ENCODE data around the gene COMMD4. TPM values are rescaled to one million over a fixed set of nuclear protein-coding genes. Genes with fewer than 3 reads are reported as not detected.

Gene COMMD4
- total RNA-seq (2012; rRNA removed) = 91.2 and 95.5 TPM in 2 replicates
- 133 and 162 TPM in 2 replicates for polyA plus RNA-seq (2012; rRNA removed)
- 171 and 191 TPM in 2 replicates for polyA plus RNA-seq (2012; cell fraction: cytosol; rRNA removed)
- 147 and 297 TPM in 2 replicates for polyA plus RNA-seq (2012; cell fraction: nucleus; rRNA removed; ENCODE audit: low replicate concordance)
- percentile 59 among the genes with signal in this experiment for Bru-seq, nascent RNA
- BruChase-seq, experiment 1, labeled RNA remaining after a 6-hour chase = percentile 63 among the genes with signal in this experiment
- BruChase-seq, experiment 2, labeled RNA remaining after a 2-hour chase = percentile 54 among the genes with signal in this experiment
- long read RNA-seq, full-length matches to known transcripts = 21 of 27 reads
- long read RNA-seq, partial matches to known transcripts = 4 of 27 reads
- long read RNA-seq, other reads (novel, unspliced or antisense) = 2 of 27 reads

- peak within 1 kb of the TSS; percentile 94 for H3K4me2 ChIP-seq (ENCODE audit: low read depth, low read length)
- POLR2A ChIA-PET (ENCODE audit: unreplicated experiment) = no interaction called here
These were observed at the start of gene COMMD4 for GRCh38 chr15:75335705-75336355. COMMD4 (plus strand) TSS chr15:75336063; CDS start chr15:75336090, 27 bp downstream.

More at GRCh38 chr15:75335705-75336355, at the start of gene COMMD4:
- CTCF ChIA-PET = no interaction called here
- H3K9ac ChIP-seq (ENCODE audit: low read depth, low read length) = peak within 1 kb of the TSS; percentile 84
- H3K9me1 ChIP-seq (ENCODE audit: insufficient read depth, low read length) = peaks cover 7% of the 10 kb centered on the region
- intact Hi-C loops (cut with micrococcal nuclease) = no loop called here
- H3K18ac ChIP-seq (ENCODE audit: low read depth, low read length) = peak within 1 kb of the TSS; percentile 15; the same call in 1 of the 2 replicates
- peak within 1 kb of the TSS; percentile 91 for H4K91ac ChIP-seq (ENCODE audit: insufficient read depth, low read depth, low read length)
- H3K4me1 ChIP-seq (ENCODE audit: control insufficient read depth, insufficient read depth, low read length) = peaks cover 9% of the 10 kb centered on the region; the same call in 1 of the 2 replicates
- no peak within 1 kb of the TSS for H2BK20ac ChIP-seq (ENCODE audit: low read depth, low read length)
- H3K14ac ChIP-seq (replicated peaks; ENCODE audit: low read depth, low read length) = peak within 1 kb of the TSS; percentile 93
- 0% methylated on average over 4 of the region's 42 CpGs; no CpG with 5 or more reads in 1 of the 2 experiments for WGBS, 2 experiments (ENCODE audit: extremely low coverage in 2 of 2, insufficient read length in 1 of 2)
- peak within 1 kb of the TSS; percentile 42; the same call in 1 of the 2 replicates for H2BK120ac ChIP-seq (ENCODE audit: low read depth, low read length)
- H3K56ac ChIP-seq (ENCODE audit: extremely low read depth, insufficient read depth, low read length) = peak within 1 kb of the TSS; percentile 63
- H2BK5ac ChIP-seq (ENCODE audit: low read depth, low read length, poor library complexity, severe bottlenecking) = peak within 1 kb of the TSS; percentile 84
- peak within 1 kb of the TSS; percentile 93 for H3K4me3 ChIP-seq (ENCODE audit: insufficient read depth, low read depth, low read length)
- H3K4ac ChIP-seq (ENCODE audit: low read depth, low read length) = peak within 1 kb of the TSS; percentile 93
- H2AFZ ChIP-seq (replicated peaks; ENCODE audit: low read length, poor library complexity) = peak within 1 kb of the TSS; percentile 99
- H3K79me1 ChIP-seq (ENCODE audit: low read depth in 1 of 2, low read length in 2 of 2) = peaks cover 8 to 17% of the 10 kb centered on the region in 2 experiments
- no peak within 1 kb of the TSS; the same call in 1 of the 3 replicates for H2BK15ac ChIP-seq (ENCODE audit: low read depth, low read length)
- H4K20me1 ChIP-seq (ENCODE audit: insufficient read depth, low read length) = no peaks in the 10 kb centered on the region
- no TSS peak for BruUV-seq (replicated peaks)
- peak within 1 kb of the TSS; percentile 83 for H3K27ac ChIP-seq (ENCODE audit: insufficient read depth, low read length)
- in situ Hi-C loops (cut with MboI; ENCODE audit: low sequenced_read_pairs) = no loop called here
- H3K27me3 ChIP-seq (ENCODE audit: control insufficient read depth, insufficient read depth, low read length) = peaks cover 4% of the 10 kb centered on the region
- H2AK5ac ChIP-seq (ENCODE audit: low read depth, low read length) = peak within 1 kb of the TSS; percentile 83
- ATAC-seq (ENCODE audit: low read depth) (peak; percentile 97), DNase-seq (peak; percentile 95)
- TF ChIP-seq MAZ (IDR thresholded peaks at IDR 0.05; ENCODE audit: borderline replicate concordance, low read depth, low read length) = peak; percentile 95
- TF ChIP-seq FOS (IDR thresholded peaks at IDR 0.05; ENCODE audit: low read depth, low read length) = peak; percentile 39; the same call in 1 of the 2 replicates
- TF ChIP-seq BHLHE40 (IDR thresholded peaks at IDR 0.05; ENCODE audit: low read depth, low read length) = peak; percentile 63
- no peak for TF ChIP-seq RFX5 (IDR thresholded peaks at IDR 0.05; ENCODE audit: low read depth, low read length)
- no peak for TF ChIP-seq ELK1 (IDR thresholded peaks at IDR 0.05; ENCODE audit: borderline replicate concordance, low read depth, low read length)
- TF ChIP-seq CEBPB (IDR thresholded peaks at IDR 0.05; ENCODE audit: low read depth, low read length) = no peak
- TF ChIP-seq NFE2L2 (IDR thresholded peaks at IDR 0.05; ENCODE audit: low read depth, low read length) = no peak
- no peak for TF ChIP-seq SMC3 (IDR thresholded peaks at IDR 0.05; ENCODE audit: low read depth, low read length)
- TF ChIP-seq CTCF (conservative IDR thresholded peaks at IDR 0.05; ENCODE audit: low read depth, low read length) = no peak
- TF ChIP-seq POLR2A (IDR thresholded peaks at IDR 0.05; ENCODE audit: low read depth, low read length) = peak; percentile 34; the same call in 1 of the 2 replicates
- peak; percentile 98 for TF ChIP-seq USF2 (IDR thresholded peaks at IDR 0.05; ENCODE audit: low read depth, low read length)
- TF ChIP-seq CHD1 (IDR thresholded peaks at IDR 0.05; ENCODE audit: low read depth, low read length) = no peak
- peak within 1 kb of the TSS; percentile 97 for H4K5ac ChIP-seq (ENCODE audit: low read depth, low read length)
- dilution Hi-C loops (cut with HindIII; ENCODE audit: low sequenced_read_pairs, unreplicated experiment) = no loop called here
- peak within 1 kb of the TSS; percentile 64; the same call in 1 of the 2 replicates for H3K23ac ChIP-seq (ENCODE audit: low read depth, low read length)
- H3K9me3 ChIP-seq (ENCODE audit: control insufficient read depth, insufficient read depth, low read length) = no peaks in the 10 kb centered on the region
- H2AK9ac ChIP-seq (replicated peaks; ENCODE audit: low read depth, low read length, poor library complexity) = peak within 1 kb of the TSS; percentile 87
- H4K8ac ChIP-seq (ENCODE audit: low read depth in 2 of 2, low read length in 2 of 2) = peak within 1 kb of the TSS; percentile 97 to 99
- H3K36me3 ChIP-seq (ENCODE audit: control insufficient read depth, insufficient read depth, low read length) = peaks cover 13% of the 10 kb centered on the region

All from IMR-90 (cell line).